Skeletal muscle tissue (tissue), 4 donors: ENCODE data around the gene HLA-DMA. TPM values are rescaled to one million over a fixed set of nuclear protein-coding genes. Genes with fewer than 3 reads are reported as not detected.
A peak's percentile ranks its signal among the peaks of the same experiment; 100 is the strongest.

Experiments used
- H3K27ac ChIP-seq: one replicate; pipeline ENCODE4 v1.7.0; 2013; ENCODE audit warnings: mild to moderate bottlenecking, low read depth, low read length, inconsistent platforms
- H3K27me3 ChIP-seq, 3 donors: one replicate each; pipeline ENCODE4 v1.7.0; 2013; ENCODE audit warnings: low read length in 3 of 3; ENCODE audit not compliant: control insufficient read depth in 3 of 3, insufficient read depth in 3 of 3
- H3K36me3 ChIP-seq, 3 donors: one replicate each; pipeline ENCODE4 v1.7.0; 2013; ENCODE audit warnings: low read length in 3 of 3; ENCODE audit not compliant: control insufficient read depth in 3 of 3, insufficient read depth in 3 of 3
- H3K4me1 ChIP-seq, 3 donors: one replicate each; pipeline ENCODE4 v1.7.0; 2013; ENCODE audit warnings: low read length in 3 of 3, mild to moderate bottlenecking in 3 of 3; ENCODE audit not compliant: control insufficient read depth in 3 of 3, insufficient read depth in 3 of 3
- H3K4me3 ChIP-seq, 3 donors: one replicate each; pipeline ENCODE4 v1.7.0; 2013; ENCODE audit warnings: low read length in 3 of 3
- H3K9ac ChIP-seq, 3 donors: one replicate each; pipeline ENCODE4 v1.7.0; 2013; ENCODE audit warnings: low read length in 3 of 3, mild to moderate bottlenecking in 3 of 3, moderate library complexity in 2 of 3, low read depth in 1 of 3
- H3K9me3 ChIP-seq, 3 donors: one replicate each; pipeline ENCODE4 v1.7.0; 2013; ENCODE audit warnings: low read length in 3 of 3; ENCODE audit not compliant: control insufficient read depth in 3 of 3
- total RNA-seq: library from RNA; depleted of rRNA; stranded (reverse); fragments of >200 nt; gene quantifications from one replicate; pipeline ENCODE4 v1.2.3, GENCODE V29; 2014
- donor health status: Osteomylitis.

The HLA-DMA gene
- total RNA-seq, 1 donor from 2014 or later = 6.3 TPM

DNA sequence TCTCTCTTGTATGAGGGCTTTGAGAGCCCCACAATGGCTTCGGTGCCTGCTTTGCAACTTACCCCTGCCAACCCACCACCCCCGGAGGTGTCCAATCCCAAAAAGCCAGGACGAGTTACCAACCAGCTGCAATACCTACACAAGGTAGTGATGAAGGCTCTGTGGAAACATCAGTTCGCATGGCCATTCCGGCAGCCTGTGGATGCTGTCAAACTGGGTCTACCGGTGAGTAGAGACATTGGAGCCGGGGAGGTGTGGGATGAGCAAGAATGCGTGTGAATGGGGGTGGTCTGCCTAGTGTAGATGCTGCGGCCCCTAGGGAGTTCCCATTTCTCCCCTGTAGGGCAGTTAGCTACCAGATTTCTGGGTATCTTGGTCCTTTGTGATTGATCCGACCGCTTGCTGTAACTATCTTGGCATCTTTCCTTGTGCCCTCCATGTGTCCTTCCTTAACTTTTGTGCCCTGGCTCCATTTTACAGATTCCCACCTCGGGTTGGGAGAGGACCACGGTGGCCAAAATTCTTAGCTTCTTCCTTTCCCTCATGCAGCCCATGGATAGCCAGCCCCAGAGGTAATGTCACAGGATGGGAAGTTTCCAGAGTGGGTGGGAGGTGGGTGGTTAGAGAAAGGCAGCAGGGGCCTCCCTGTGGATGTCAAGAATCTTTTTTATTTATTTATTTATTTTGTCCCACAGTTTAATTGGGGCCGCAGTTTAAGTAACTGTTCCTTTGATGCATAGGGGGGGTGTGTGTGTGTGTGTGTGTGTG is 21.8 kb upstream of the HLA-DMA start:
- Histone ChIP-seq H3K9me3 (no peaks in the 10 kb centered on the region), H3K4me1 (peaks cover 26 to 45% (median 37%) of the 10 kb centered on the region in 3 donors), H3K9ac (peak overlapping the region; percentile 83 to 93 (median 93)), H3K36me3 (peaks cover 59 to 72% (median 72%) of the 10 kb centered on the region in 3 donors), H3K4me3 (peak overlapping the region; percentile 86 to 98 (median 87)), H3K27me3 (no peaks in the 10 kb centered on the region), H3K27ac (no peak overlapping the region)

DNA sequence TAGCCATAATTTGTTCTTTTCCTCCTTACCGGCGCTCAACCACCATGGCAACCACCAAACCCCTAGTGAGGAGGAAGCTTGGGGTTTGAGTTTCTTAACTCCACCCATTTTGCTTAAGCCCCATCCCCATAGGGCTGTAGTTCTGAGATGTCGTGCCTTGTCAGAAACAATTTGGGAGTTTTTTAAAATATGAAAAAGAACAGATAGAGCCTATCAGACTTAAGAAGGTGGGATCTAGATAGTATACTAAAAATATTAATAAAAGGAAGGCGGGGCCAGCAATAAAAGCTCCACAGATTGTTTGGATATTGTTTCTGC is 21.1 kb upstream of the HLA-DMA start:
- peaks cover 52 to 69% (median 65%) of the 10 kb centered on the region in 3 donors for H3K36me3 ChIP-seq
- peak overlapping the region; percentile 100 for H3K27ac ChIP-seq
- no peaks in the 10 kb centered on the region for H3K9me3 ChIP-seq

DNA sequence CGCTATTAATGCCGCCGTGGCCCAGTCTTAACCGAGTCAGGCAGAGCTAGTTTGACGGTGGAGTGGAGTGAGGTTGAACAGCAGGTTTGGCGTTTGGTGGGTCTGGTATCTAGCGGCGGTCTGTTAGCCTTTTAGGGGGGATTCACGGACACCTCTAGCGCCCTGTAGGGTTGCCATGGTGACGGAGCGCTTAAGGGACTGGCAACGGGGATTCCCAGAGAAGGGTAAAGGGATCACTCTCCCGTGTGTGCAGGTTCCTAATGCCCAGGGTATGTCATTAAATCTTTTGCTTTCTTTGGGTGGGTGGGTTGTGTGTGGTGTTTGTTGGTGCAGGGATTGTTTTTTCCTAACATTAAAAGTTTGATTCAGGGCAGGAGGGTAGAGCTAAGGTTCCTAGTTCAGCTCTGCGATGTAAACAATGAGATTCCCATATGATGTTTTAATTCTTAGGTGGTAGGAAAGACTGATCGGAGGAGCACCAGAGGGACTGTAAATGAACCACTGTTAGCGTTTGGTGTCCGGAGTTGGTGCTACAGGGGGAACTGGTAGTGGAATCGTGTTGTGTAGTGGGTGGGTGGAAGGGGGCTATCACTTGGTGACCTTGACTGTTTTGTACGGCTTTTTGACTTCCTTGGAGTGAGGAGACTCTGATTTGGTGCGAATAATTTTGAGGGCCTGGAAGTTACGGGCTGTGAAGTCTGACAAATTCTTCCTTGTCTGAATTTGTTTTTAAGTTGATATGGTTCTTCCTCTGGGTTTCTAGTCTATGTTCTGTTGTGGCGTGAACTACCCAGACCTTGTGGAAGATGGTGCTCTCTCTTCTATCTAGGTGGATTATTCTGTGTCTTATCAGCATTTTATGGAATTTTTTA is 20.5 kb upstream of the HLA-DMA start:
- peak overlapping the region; percentile 100 for H3K27ac ChIP-seq
- peaks cover 48 to 63% (median 60%) of the 10 kb centered on the region in 3 donors for H3K36me3 ChIP-seq

More for the DNA sequence above, 21.1 kb upstream of the HLA-DMA start:
- Histone ChIP-seq H3K27me3 (no peaks in the 10 kb centered on the region), H3K4me3 (peak overlapping the region; percentile 86 to 98 (median 87)), H3K4me1 (peaks cover 26 to 48% (median 37%) of the 10 kb centered on the region in 3 donors), H3K9ac (peak overlapping the region; percentile 83 to 93 (median 93))

DNA sequence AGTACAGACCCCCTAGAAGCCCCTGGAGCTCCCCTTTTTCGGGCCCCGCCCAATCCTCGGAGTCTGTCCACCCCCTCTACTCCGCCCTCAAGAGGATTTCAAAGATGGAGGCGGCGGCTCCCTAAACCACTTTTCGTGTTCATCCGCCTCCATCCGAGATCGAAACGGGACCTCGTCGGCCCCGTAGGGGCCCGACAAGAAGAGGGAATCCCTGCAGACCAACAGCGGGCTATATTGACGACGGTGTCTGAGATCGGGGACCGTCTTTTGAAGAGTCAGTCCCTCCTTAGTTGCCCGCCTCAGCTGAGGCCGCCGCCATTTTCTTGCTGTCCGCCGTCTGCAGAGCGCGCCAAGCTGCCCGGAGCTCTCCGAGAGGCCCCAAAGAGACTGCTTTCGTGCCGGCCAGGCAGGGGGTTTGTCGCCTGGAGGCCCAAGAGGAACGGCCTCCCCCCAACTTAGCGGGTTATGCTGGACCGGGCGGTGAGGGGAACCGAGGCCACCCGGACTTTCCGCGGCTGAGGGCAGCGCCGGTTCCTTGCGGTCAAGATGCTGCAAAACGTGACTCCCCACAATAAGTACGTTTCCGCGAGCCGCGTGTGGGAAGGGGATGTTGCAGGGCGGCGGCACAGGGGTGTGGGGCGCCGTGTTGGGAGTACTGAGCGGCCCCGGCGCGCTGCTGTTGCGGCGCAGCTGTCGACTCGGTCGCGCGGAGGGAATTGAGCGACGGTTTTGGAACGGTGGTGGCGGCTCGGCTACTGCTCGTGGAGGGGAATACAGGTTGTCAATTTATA is 19.7 kb upstream of the HLA-DMA start:
- Histone ChIP-seq H3K9me3 (no peaks in the 10 kb centered on the region), H3K4me1 (peaks cover 23 to 41% (median 38%) of the 10 kb centered on the region in 3 donors), H3K27me3 (no peaks in the 10 kb centered on the region), H3K9ac (peak overlapping the region; percentile 83 to 93 (median 93)), H3K36me3 (peaks cover 39 to 54% (median 52%) of the 10 kb centered on the region in 3 donors), H3K27ac (peak overlapping the region; percentile 100), H3K4me3 (peak overlapping the region; percentile 86 to 98 (median 87))

More for the DNA sequence above, 20.5 kb upstream of the HLA-DMA start:
- Histone ChIP-seq H3K9ac (peak overlapping the region; percentile 83 to 93 (median 93)), H3K27me3 (no peaks in the 10 kb centered on the region), H3K4me1 (peaks cover 23 to 45% (median 37%) of the 10 kb centered on the region in 3 donors), H3K9me3 (no peaks in the 10 kb centered on the region), H3K4me3 (peak overlapping the region; percentile 86 to 98 (median 87))

DNA sequence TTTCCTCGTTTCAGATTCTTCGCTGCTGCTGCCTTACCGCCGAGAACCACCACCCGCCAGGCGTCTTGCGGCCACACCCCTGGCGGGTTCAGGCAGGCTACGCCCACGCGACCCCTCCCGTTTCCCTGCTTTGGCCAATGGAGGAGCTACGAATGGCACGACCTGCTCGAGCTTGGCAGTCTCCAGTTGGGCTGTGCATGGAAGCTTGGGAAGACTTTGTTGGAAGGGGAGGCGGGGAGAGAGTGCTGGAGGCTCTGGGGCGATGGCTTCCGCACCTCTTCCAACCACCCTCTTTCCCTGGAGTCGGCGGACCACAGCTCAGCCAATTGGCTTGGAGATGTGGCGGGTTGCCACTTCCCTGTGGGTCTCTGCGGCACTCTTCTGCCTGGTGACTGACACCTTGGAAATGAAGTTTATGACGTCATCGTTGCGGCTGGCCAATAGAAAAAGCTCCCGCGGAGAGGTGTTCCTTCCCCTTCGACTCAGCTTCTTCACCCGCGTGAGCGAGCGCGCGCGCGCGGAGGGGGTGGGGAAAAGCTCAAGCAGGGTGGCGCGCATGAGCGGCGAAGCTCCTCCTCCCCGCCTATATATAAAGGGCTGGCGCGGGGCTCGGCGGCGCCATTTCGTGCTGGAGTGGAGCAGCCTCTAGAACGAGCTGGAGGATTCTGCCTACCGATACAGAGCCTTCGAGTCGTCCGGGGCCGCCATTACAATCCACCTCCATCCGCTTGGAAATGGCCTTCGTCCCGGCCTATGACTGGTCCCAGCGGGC is 18.9 kb upstream of the HLA-DMA start:
- Histone ChIP-seq H3K4me1 (peaks cover 27 to 41% (median 39%) of the 10 kb centered on the region in 3 donors), H3K9me3 (no peaks in the 10 kb centered on the region), H3K27me3 (no peaks in the 10 kb centered on the region), H3K36me3 (peaks cover 32 to 47% (median 44%) of the 10 kb centered on the region in 3 donors), H3K9ac (peak overlapping the region; percentile 99 to 100 (median 100)), H3K4me3 (peak overlapping the region; percentile 86 to 100 (median 98)), H3K27ac (peak overlapping the region; percentile 100)

DNA sequence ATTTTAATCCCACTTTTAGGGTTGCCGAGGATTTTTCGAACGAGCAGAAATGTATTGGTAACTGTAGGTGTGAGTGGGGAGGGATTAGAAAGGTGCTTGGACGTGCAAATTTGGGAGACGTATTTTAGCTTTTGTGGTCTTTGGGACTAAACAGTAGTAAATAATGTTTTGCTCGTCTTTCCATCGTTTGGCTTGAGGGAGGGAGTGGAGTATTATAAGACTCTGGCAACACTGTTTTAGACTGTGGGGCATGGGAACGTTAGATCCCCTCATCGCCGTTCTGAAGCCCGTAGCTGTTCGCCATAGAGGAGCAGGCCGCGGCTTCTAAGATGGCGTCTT is 18.3 kb upstream of the HLA-DMA start:
- Histone ChIP-seq H3K36me3 (peaks cover 26 to 41% (median 39%) of the 10 kb centered on the region in 3 donors), H3K27me3 (no peaks in the 10 kb centered on the region), H3K27ac (peak overlapping the region; percentile 100), H3K9ac (peak overlapping the region; percentile 99 to 100 (median 100)), H3K4me1 (peaks cover 29 to 41% (median 39%) of the 10 kb centered on the region in 3 donors), H3K9me3 (no peaks in the 10 kb centered on the region), H3K4me3 (peak overlapping the region; percentile 82 to 100 (median 98))

DNA sequence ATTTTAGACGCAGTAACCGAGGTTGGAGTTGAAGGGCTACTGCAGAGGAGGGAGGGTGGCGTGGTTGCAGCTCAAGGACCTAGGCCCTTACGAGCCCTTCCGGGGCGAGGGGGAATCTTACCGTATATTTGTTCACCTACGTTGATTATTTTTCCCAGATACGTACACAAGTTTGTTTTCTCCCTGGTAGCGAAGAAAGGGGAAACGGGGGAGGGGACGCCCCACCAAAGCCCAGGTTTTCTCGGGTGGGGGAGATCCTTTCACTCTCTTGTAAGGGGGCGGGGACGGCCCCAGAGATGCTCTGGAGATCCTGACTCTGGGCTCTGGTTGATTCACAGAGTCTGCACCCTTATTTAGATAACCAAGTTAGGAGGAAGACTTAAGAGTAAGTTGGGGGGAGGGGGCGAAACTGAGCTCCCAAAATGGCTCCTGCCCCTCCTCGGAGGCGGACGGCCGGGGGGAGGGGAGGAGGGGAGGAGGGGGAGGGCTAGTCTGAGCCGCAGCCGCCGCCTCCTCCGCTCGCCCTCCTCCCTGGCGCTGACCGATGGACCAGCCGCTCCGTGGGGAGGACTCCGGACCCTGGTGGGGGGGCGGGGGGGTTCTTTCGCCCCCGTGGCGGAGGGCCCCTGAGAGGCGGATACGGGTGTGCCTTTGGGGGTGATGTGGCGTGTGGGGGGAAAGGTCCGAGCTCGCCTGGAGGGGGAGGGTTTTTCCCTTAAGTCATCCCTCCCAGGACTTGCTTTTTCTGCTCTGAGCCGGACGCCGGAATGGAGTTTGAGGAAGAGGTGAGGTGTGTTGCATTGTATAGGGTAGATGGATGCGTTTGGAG is 17.7 kb upstream of the HLA-DMA start:
- Histone ChIP-seq H3K9ac (peak overlapping the region; percentile 99 to 100 (median 100)), H3K36me3 (peaks cover 20 to 36% (median 33%) of the 10 kb centered on the region in 3 donors), H3K27me3 (no peaks in the 10 kb centered on the region), H3K27ac (peak overlapping the region; percentile 100), H3K4me1 (peaks cover 34 to 42% (median 37%) of the 10 kb centered on the region in 3 donors), H3K4me3 (peak overlapping the region; percentile 82 to 100 (median 98)), H3K9me3 (no peaks in the 10 kb centered on the region)

DNA sequence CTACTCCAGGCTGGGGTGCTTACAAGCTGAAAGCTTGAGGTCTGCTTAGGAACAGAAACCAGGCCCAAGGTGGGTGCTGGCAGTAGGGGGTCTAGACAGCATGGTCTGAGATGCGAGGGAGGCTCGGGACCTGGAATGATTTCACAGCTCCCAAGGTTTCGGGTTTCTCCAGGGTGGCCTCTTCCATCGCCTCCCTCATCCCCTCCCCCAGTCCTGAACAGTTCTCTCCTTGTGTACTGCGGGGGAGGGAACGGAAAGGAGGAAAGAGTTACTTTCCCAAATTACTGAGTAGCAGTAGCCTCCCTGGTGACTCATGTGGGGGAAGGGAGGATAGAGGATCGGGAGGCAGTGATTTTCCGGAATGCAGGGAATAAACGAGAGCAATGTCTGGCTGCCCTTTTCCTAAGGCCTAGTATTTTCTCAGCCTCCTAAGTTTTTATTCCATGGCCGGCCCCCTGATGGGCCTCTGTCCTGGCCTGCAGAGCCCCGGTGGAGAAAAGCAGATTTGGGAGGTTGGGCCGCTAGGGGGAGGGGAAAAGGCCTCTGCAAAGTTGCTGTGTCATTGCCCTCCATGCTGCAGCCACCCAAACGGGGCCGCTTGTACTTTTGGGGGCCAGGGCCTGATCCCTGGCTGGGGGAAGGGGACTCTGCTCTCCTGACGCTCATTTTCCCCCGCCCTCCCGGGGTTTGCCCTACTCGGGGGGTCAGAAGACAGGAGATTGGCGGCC is 17.0 kb upstream of the HLA-DMA start:
- Histone ChIP-seq H3K27ac (peak overlapping the region; percentile 100), H3K9me3 (no peaks in the 10 kb centered on the region), H3K9ac (peak overlapping the region; percentile 97 to 100 (median 100)), H3K36me3 (peaks cover 14 to 31% (median 27%) of the 10 kb centered on the region in 3 donors), H3K27me3 (no peaks in the 10 kb centered on the region), H3K4me3 (peak overlapping the region; percentile 82 to 97 (median 97)), H3K4me1 (peaks cover 28 to 37% (median 30%) of the 10 kb centered on the region in 3 donors)
